Measurements from ENCODE around the gene CHST1. TPM values are rescaled to one million over a fixed set of nuclear protein-coding genes. Genes with fewer than 3 reads are reported as not detected.

Gene CHST1
- total RNA-seq, 2 donors from 2014 or later, result 0.18 TPM; not detected in 1

DNA sequence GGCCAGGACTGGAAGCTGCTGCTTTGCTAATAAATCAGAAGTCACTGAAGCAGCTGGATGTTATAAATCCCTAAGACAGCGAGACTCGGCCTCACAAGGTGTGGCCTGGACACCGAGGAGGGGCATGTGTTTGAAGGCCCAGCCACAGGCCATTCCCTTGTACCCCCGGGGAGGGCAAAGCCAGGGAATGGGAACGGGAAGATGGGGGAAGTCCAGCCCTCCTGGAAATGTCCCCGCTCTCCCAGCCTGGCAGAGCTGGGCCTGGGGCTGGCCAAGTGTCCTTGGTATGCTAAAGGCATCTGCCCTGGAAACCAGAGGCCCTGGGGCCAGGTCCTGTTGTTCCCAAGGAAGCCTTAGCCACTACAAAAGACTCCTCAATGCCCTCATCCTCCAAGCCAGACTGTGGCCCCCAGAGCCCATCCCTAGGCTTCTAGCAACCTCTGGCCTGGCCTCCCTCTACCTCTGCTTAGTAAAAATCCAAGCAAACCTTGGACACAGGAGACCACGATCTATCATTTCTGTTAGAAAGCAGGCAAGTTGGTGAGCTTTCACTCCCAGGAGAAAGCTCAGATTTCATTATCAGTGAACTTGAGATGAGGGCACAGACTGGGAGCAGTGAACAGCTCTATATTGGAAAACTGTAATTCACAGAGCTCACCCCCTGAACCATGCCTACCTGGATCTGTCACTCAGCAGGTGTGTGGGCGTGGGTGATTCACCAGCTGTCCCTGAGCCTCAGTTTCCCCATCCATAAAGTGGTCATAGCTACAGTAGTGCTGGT is 11.0 kb downstream of the CHST1 start:
- ATAC-seq (no peak), DNase-seq (ENCODE audit: low spot score in 2 of 2) (peak in 1 of 2 donors; percentile 44)
- H3K27ac Mint-ChIP-seq, result no peak overlapping the region
- no peaks in the 10 kb centered on the region for H3K9me3 Mint-ChIP-seq
- H3K36me3 Mint-ChIP-seq, result no peaks in the 10 kb centered on the region

DNA sequence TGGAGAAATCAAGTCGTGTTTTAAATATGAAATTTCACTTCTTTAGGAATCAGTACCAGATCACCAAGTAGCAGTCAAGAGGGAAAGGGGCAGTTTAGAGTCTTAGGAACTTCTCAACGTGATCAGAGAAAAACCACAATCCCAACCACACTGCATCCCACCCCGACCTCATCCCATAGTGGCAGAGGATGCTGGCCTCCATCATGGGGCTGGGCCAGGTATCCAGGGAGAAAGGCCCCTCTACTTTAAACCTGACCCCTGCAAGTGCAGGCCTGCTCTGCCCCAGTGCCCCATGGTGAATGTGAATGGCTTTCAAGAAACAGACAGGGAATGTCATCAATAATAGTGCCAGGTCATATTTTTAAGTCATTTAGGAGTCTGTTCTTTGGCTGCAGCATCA is 12.1 kb downstream of the CHST1 start:
- Mint-ChIP-seq H3K9me3 (no peaks in the 10 kb centered on the region), H3K36me3 (no peaks in the 10 kb centered on the region), H3K27ac (no peak overlapping the region)
- no peak for DNase-seq (ENCODE audit: low spot score in 2 of 2)
- ATAC-seq, result no peak

DNA sequence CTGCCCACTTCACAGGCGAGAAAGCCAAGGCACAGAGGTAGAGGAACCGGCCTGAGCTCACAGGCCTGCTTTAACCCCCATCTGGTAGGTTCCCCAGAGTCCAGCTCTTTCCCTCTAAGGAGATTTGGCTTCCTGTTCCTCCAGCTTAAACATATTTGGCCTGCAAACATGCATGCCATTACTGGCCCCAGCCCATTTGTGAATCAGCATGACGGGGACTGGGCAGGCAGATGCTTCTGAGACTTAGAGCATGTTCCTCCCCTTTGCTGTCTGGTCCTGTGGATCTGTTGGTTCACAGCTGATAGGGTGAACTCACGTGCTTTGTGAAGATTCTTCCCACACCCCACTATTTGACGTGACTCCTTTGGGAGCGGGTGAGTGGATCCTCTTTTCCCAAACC is 12.6 kb downstream of the CHST1 start:
- Mint-ChIP-seq H3K9me3 (no peaks in the 10 kb centered on the region), H3K36me3 (no peaks in the 10 kb centered on the region), H3K27ac (peak overlapping the region in 1 of 2 donors; percentile 11)
- DNase-seq (ENCODE audit: low spot score in 2 of 2), result no peak
- ATAC-seq, result no peak

DNA sequence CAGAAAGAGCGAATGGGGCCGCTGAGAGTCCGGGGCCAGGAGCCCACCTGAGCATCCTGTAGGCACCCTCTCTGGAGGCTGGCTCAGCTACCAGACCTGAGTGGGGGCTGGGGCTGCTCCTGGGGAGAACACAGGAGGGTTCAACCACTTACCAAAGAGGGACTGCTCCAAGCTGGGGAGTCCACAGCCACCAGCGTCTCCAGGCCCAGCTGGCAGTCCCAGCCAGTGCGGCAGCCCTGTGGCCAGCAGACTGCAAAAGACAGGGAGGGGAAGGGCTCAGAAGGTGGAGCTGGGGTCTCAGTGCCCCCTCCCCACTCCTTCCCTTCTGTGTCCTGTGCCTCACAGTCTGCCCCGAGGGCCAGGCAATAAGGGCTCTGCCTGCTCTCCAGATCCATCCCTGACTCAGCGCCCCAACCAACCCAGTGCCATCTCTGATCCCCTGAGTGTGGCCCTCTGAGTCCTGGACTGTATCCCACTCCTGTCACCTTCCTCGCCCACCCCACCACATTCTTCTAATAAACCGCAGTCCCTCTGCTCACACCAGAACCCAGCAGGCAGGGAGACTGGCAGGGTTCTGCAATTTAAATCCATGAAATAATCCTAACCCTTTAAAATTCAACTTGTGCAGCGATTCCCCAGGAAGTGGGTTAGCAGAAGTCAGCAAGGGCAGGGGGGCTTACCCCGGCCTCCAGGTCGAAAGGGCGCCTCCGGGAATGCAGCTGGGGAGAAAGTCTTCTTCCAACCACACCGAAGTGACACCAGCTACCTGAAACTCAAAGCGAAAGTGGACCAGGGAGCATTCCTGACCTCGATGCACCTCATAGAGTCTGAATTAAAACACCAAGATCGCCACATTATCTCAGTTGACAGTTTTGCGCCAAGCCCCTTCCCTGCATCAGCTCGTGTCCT is 13.3 kb downstream of the CHST1 start:
- no peak overlapping the region for H3K27ac Mint-ChIP-seq
- DNase-seq (ENCODE audit: low spot score in 2 of 2) (no peak), ATAC-seq (no peak)
- H3K36me3 Mint-ChIP-seq, result no peaks in the 10 kb centered on the region
- H3K9me3 Mint-ChIP-seq, result no peaks in the 10 kb centered on the region

GRCh38 chr11:45651156-45651555 is 14.3 kb downstream of the CHST1 start:
- Mint-ChIP-seq H3K36me3 (no peaks in the 10 kb centered on the region), H3K27ac (no peak overlapping the region), H3K9me3 (peaks cover 0 to 5% of the 10 kb centered on the region in 2 donors)
- DNase-seq (ENCODE audit: low spot score in 2 of 2) (no peak), ATAC-seq (no peak)

- no peak for ATAC-seq
- DNase-seq (ENCODE audit: low spot score in 2 of 2), result no peak
- peak overlapping the region in 1 of 2 donors; percentile 75 for H3K27ac Mint-ChIP-seq
- no peaks in the 10 kb centered on the region for H3K36me3 Mint-ChIP-seq
- H3K9me3 Mint-ChIP-seq, result peaks cover 0 to 5% of the 10 kb centered on the region in 2 donors
These were observed 15.0 kb downstream of the CHST1 start for GRCh38 chr11:45650166-45651095.

- no peak overlapping the region for H3K27ac Mint-ChIP-seq
- DNase-seq (ENCODE audit: low spot score in 2 of 2) (no peak), ATAC-seq (no peak)
- H3K36me3 Mint-ChIP-seq, result no peaks in the 10 kb centered on the region
- peaks cover 0 to 5% of the 10 kb centered on the region in 2 donors for H3K9me3 Mint-ChIP-seq
These were observed 15.8 kb downstream of the CHST1 start for GRCh38 chr11:45649544-45650165.

DNA sequence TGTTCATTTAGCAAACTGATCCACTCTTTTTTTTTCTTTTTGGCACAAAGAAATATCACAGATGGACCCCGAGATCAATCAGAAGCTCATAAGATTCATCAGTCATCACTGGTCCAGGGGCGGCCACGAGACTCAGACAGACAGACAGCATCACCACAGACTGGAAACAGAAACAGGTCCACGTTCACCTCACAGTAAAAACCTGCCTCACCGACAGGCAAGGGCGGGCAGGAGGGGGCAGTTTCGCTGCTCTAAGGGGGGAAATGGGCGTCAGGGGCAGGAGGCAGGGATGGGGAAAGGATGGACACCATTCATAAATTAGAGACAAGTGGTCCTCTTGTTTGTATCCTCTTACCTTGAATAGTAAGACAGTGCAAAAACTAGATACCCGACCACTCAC is 16.5 kb downstream of the CHST1 start:
- Mint-ChIP-seq H3K9me3 (peaks cover 0 to 5% of the 10 kb centered on the region in 2 donors), H3K27ac (no peak overlapping the region), H3K36me3 (no peaks in the 10 kb centered on the region)
- ATAC-seq (no peak), DNase-seq (ENCODE audit: low spot score in 2 of 2) (no peak)

DNA sequence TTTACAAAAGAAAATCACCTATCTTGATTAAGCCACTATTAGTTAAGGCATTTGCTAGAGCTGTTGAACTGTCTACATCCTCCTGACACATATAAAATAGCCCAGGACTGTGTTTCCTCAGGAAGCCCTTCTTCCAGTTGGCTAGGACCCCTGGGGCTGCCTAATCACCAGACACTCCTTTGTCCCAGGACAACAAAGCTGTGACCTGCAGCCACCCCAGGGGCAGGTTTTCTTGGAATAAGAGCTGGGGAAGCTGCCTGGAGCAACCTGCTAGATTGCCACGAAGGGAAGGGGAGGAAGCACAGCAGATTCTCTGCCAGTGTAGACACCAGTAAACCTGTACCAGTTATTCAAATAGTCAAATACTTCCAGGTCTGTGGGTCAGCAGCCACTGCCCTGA is 17.6 kb downstream of the CHST1 start:
- H3K36me3 Mint-ChIP-seq, result no peaks in the 10 kb centered on the region
- H3K27ac Mint-ChIP-seq, result no peak overlapping the region
- no peak for ATAC-seq
- H3K9me3 Mint-ChIP-seq, result peaks cover 0 to 5% of the 10 kb centered on the region in 2 donors
- no peak for DNase-seq (ENCODE audit: low spot score in 2 of 2)

DNA sequence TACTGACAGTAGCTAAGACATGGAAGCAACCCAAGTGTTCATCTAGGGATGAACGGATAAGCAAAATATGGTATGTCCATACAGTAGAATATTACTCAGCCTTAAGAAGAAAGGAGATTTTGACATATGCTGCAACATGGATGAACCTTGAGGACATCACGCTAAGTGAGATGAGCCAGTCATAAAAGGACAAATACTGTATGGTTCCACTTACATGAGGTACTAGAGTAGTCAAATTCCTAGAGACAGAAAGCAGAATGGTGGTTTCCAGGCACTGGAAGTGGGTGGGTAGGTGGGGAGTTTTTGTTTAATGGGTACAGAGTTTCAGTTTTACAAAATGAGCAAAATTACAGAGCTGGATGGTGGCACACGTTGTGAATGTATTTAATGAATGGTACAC is 18.1 kb downstream of the CHST1 start:
- peaks cover 0 to 5% of the 10 kb centered on the region in 2 donors for H3K9me3 Mint-ChIP-seq
- no peak for DNase-seq (ENCODE audit: low spot score in 2 of 2)
- peak; percentile 18 to 68 for ATAC-seq
- no peak overlapping the region for H3K27ac Mint-ChIP-seq
- H3K36me3 Mint-ChIP-seq, result no peaks in the 10 kb centered on the region

GRCh38 chr11:45646275-45646927 is 19.0 kb downstream of the CHST1 start:
- DNase-seq (ENCODE audit: low spot score in 2 of 2) (no peak), ATAC-seq (peak in 1 of 2 donors; percentile 78)
- no peaks in the 10 kb centered on the region for H3K36me3 Mint-ChIP-seq
- peaks cover 0 to 5% of the 10 kb centered on the region in 2 donors for H3K9me3 Mint-ChIP-seq
- H3K27ac Mint-ChIP-seq, result no peak overlapping the region

DNA sequence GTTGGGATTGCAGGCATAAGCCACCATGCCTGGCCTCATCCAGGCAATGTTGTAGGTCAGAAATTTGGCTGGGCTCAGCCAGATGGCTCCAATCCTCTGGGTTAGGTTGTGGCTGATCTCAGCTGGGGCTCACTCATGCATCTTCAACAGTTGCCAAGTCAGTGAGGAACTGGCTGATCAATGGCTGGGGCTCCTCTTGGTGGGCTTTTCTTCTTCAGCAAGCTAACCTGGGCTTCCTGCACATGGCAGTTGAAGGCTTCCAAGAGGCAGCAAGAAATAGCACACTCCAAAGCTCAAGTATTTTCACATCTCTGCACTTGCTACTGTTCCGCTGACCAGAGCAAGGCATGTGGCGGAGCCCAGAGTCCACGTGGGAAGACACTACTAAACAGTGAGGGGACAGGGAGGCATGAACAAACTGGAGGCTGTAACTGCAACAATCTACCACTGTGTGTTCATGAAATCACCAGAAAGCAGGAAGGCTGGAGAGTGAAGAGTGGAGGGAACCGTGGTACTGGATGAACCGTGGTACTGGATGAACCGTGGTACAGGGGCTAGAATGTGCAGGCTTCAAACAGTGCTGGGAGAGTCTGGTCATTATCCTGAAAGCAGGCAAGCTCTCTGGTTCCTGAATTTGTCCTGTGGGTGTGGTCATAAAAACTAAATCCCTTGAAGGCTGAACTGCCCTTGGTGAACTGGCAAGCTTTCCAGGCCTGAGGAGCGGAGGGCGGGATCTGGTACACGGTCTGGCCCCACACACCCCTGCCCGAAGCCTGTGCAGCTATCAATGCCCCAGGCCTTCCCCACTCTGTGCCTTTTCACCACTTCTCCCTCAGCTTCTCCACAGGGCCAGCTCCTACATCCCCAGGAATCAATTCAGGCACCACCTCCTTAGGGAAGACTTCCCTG is 20.2 kb downstream of the CHST1 start:
- ATAC-seq, result no peak

DNA sequence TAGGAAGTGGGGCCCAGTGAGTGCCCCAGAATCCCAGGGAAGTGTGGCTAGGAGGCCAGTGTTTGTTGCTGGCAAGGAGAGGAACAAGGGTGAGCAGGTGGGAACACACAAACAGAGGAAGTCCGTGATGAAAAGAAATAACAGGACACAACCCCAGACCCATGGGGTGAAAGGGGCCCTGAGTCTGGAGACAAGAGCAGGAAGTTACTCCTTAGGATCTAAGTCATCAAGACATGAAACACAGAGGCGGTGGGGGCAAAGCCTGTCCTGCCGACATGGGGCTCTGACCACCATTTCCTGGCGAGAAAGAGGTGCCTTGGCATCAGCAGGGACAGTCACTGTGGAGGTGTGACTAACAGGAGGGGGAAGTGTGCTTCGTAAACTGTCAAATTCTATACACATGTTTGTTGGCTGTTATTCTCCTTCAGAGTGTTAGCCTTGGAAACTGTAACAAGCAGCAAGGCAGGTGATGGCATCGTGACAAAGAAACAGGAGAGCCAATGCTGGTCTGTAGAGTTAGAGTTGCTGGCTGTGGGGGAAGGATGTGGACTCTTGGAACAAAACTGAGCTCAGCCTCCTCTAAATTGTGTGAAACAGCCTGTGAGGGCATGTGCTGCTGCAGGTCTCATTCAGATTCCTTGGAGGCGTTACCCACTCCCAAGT is 21.7 kb downstream of the CHST1 start:
- no peaks in the 10 kb centered on the region for H3K36me3 Mint-ChIP-seq
- DNase-seq (ENCODE audit: low spot score in 2 of 2), result no peak
- H3K27ac Mint-ChIP-seq, result no peak overlapping the region
- peak in 1 of 2 donors; percentile 27 for ATAC-seq
- peaks cover 1 to 7% of the 10 kb centered on the region in 2 donors for H3K9me3 Mint-ChIP-seq

More for the DNA sequence above, 20.2 kb downstream of the CHST1 start:
- DNase-seq (ENCODE audit: low spot score in 2 of 2), result no peak
- H3K36me3 Mint-ChIP-seq, result no peaks in the 10 kb centered on the region
- H3K27ac Mint-ChIP-seq, result no peak overlapping the region
- H3K9me3 Mint-ChIP-seq, result peaks cover 0 to 5% of the 10 kb centered on the region in 2 donors

DNA sequence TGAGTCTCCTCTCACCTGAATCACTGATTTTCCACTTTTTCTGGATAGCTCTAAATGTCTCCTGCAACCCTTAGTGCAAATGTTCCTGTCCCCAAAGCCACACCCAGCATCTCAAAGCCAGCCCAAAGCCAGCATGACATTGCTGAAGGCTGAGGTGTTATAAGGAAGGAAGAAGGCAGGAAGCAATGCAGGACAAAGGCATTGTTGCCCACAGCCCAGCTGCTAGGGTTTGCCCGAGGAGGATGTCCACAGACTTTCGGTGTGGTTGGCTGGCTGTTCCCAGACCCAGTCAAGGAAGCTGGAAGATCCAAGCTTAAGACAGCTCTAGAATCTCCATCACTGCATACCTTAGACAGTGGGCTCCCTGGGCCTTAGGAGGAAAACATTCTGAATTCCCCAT is 23.5 kb downstream of the CHST1 start:
- ATAC-seq (no peak), DNase-seq (ENCODE audit: low spot score in 2 of 2) (no peak)
- Mint-ChIP-seq H3K27ac (no peak overlapping the region), H3K36me3 (no peaks in the 10 kb centered on the region), H3K9me3 (peaks cover 4 to 9% of the 10 kb centered on the region in 2 donors)
